Endothelial cell (in vitro differentiated cells): ENCODE measurements around the gene RNF6. TPM values are rescaled to one million over a fixed set of nuclear protein-coding genes. Genes with fewer than 3 reads are reported as not detected.

ENCODE experiments used
- DNase-seq: peaks from one replicate; pipeline ENCODE4 v3.0.0; 2021; ENCODE audit warnings: low spot score
- H3K27ac Mint-ChIP-seq: one replicate; pipeline ENCODE4 v1.8.0; 2021; ENCODE audit warnings: mixed read lengths, inconsistent platforms; ENCODE audit not compliant: unreplicated experiment
- H3K27me3 Mint-ChIP-seq: one replicate; pipeline ENCODE4 v1.8.0; 2021; ENCODE audit warnings: mild to moderate bottlenecking, moderate library complexity, mixed read lengths, inconsistent platforms; ENCODE audit not compliant: unreplicated experiment
- H3K36me3 Mint-ChIP-seq: one replicate; pipeline ENCODE4 v1.8.0; 2021; ENCODE audit warnings: mild to moderate bottlenecking, low read depth, mixed read lengths, inconsistent platforms; ENCODE audit not compliant: unreplicated experiment
- H3K4me1 Mint-ChIP-seq: one replicate; pipeline ENCODE4 v1.8.0; 2021; ENCODE audit warnings: mild to moderate bottlenecking, mixed read lengths, inconsistent platforms; ENCODE audit not compliant: unreplicated experiment
- H3K4me3 Mint-ChIP-seq: one replicate; pipeline ENCODE4 v1.8.0; 2021; ENCODE audit warnings: mild to moderate bottlenecking, mixed read lengths, inconsistent platforms; ENCODE audit not compliant: unreplicated experiment
- H3K9me3 Mint-ChIP-seq: one replicate; pipeline ENCODE4 v1.8.0; 2021; ENCODE audit warnings: mixed read lengths, inconsistent platforms; ENCODE audit not compliant: unreplicated experiment
- CTCF ChIP-seq: fragments of 200-600 bp; sonication (generic); IDR thresholded peaks from one replicate; pipeline ENCODE4 v1.5.0; 2021; ENCODE audit warnings: antibody characterized with exemption; ENCODE audit not compliant: unreplicated experiment
- total RNA-seq: library from RNA; stranded (reverse); fragmentation: NEBNext Ultra II Directional; extraction: Animal tissue kit (Norgen Biotek cat#: 25700); gene quantifications from one replicate; pipeline ENCODE4 v1.2.1, GENCODE V29; 2021; ENCODE audit not compliant: unreplicated experiment

Gene RNF6
- total RNA-seq, 1 donor from 2014 or later: 20.2 TPM

GRCh38 chr13:26257049-26257448, 34.9 kb upstream of the RNF6 start:
- no peak overlapping the region for H3K27ac Mint-ChIP-seq
- TF ChIP-seq CTCF: no peak
- no peak for DNase-seq
- no peak overlapping the region for H3K4me3 Mint-ChIP-seq
- no peaks in the 10 kb centered on the region for H3K36me3 Mint-ChIP-seq
- no peaks in the 10 kb centered on the region for H3K9me3 Mint-ChIP-seq
- H3K4me1 Mint-ChIP-seq: peaks cover 19% of the 10 kb centered on the region
- H3K27me3 Mint-ChIP-seq: no peaks in the 10 kb centered on the region

GRCh38 chr13:26255691-26256277, 33.7 kb upstream of the RNF6 start:
- TF ChIP-seq CTCF: peak; percentile 40
- Mint-ChIP-seq H3K27ac (no peak overlapping the region), H3K27me3 (peaks cover 1% of the 10 kb centered on the region), H3K4me3 (peak overlapping the region; percentile 98), H3K36me3 (no peaks in the 10 kb centered on the region), H3K4me1 (peaks cover 19% of the 10 kb centered on the region), H3K9me3 (no peaks in the 10 kb centered on the region)
- DNase-seq: no peak

- Mint-ChIP-seq H3K4me1 (peaks cover 19% of the 10 kb centered on the region), H3K27me3 (peaks cover 1% of the 10 kb centered on the region), H3K27ac (peak overlapping the region; percentile 84), H3K9me3 (no peaks in the 10 kb centered on the region), H3K4me3 (peak overlapping the region; percentile 98), H3K36me3 (no peaks in the 10 kb centered on the region)
- TF ChIP-seq CTCF: no peak
- no peak for DNase-seq
Measured at GRCh38 chr13:26255115-26255514, 33.0 kb upstream of the RNF6 start.

GRCh38 chr13:26254583-26255111, 32.5 kb upstream of the RNF6 start:
- H3K4me1 Mint-ChIP-seq: peaks cover 19% of the 10 kb centered on the region

More at GRCh38 chr13:26254583-26255111, 32.5 kb upstream of the RNF6 start:
- H3K4me3 Mint-ChIP-seq: peak overlapping the region; percentile 98
- peak; percentile 53 for DNase-seq
- peaks cover 1% of the 10 kb centered on the region for H3K27me3 Mint-ChIP-seq
- H3K36me3 Mint-ChIP-seq: no peaks in the 10 kb centered on the region
- no peak for TF ChIP-seq CTCF
- H3K9me3 Mint-ChIP-seq: no peaks in the 10 kb centered on the region
- H3K27ac Mint-ChIP-seq: peak overlapping the region; percentile 84
